Keratinocyte (primary cell): ENCODE measurements around the gene SHLD2. TPM values are rescaled to one million over a fixed set of nuclear protein-coding genes. Genes with fewer than 3 reads are reported as not detected.
"Not testable (repeated sequence)": the region's sequence is repeated elsewhere in the genome, so short reads cannot be mapped to it uniquely, and the experiment has no call there.

ENCODE experiments used
- DNase-seq: peaks from one replicate; pipeline ENCODE4 v3.0.0-alpha.2; 2011; ENCODE audit warnings: low read depth, missing footprints, low spot score
- FAIRE-seq: peaks from 2 replicates; lab custom pipeline; 2011; peaks lifted over from hg19 to GRCh38; lab: Jason Lieb, UNC
- H2AFZ ChIP-seq: 2 replicates; pipeline ENCODE4 v1.6.0; 2012; ENCODE audit warnings: low read length, control low read depth, inconsistent platforms; ENCODE audit not compliant: control insufficient read depth
- H3K27ac ChIP-seq: 2 replicates; pipeline ENCODE4 v1.5.1; 2011; ENCODE audit warnings: low read length; ENCODE audit not compliant: control insufficient read depth, insufficient read depth
- H3K27me3 ChIP-seq: 3 replicates; pipeline ENCODE4 v1.6.0; 2011; ENCODE audit warnings: low read length; ENCODE audit not compliant: control insufficient read depth, insufficient read depth; ENCODE audit errors: extremely low read depth
- H3K36me3 ChIP-seq, 2 experiments: 2 replicates in 1 of 2; 3 replicates in 1 of 2; pipeline ENCODE4 v1.5.1; 2011; ENCODE audit warnings: low read length in 2 of 2, mild to moderate bottlenecking in 1 of 2; ENCODE audit not compliant: control insufficient read depth in 2 of 2, insufficient read depth in 2 of 2; ENCODE audit errors: extremely low read depth in 1 of 2
- H3K4me1 ChIP-seq: 3 replicates; pipeline ENCODE4 v1.5.1; 2011; ENCODE audit warnings: low read length; ENCODE audit not compliant: control insufficient read depth, insufficient read depth; ENCODE audit errors: extremely low read depth
- H3K4me2 ChIP-seq: 3 replicates; pipeline ENCODE4 v1.6.0; 2011; ENCODE audit warnings: low read depth, low read length; ENCODE audit not compliant: control insufficient read depth, insufficient read depth; ENCODE audit errors: extremely low read depth
- H3K4me3 ChIP-seq, 3 experiments: fragments of 200-600 bp in 1 of 3; sonication (generic) in 1 of 3; 2 replicates in 2 of 3; 3 replicates in 1 of 3; pipeline ENCODE4 v1.5.1; 2011 to 2016; ENCODE audit warnings: low read length in 3 of 3, mild to moderate bottlenecking in 3 of 3, control low read depth in 2 of 3, inconsistent platforms in 1 of 3, low read depth in 1 of 3, mixed read lengths in 1 of 3, mixed run types in 1 of 3, moderate library complexity in 1 of 3; ENCODE audit not compliant: control insufficient read depth in 2 of 3, insufficient read depth in 2 of 3; ENCODE audit errors: extremely low read depth in 1 of 3
- H3K79me2 ChIP-seq: 2 replicates; pipeline ENCODE4 v1.6.0; 2012; ENCODE audit warnings: low read length; ENCODE audit not compliant: control insufficient read depth, insufficient read depth
- H3K9ac ChIP-seq: 3 replicates; pipeline ENCODE4 v1.6.0; 2011; ENCODE audit warnings: low read length; ENCODE audit not compliant: control insufficient read depth, insufficient read depth; ENCODE audit errors: extremely low read depth
- H3K9me1 ChIP-seq: 3 replicates; pipeline ENCODE4 v1.6.0; 2011; ENCODE audit warnings: low read length; ENCODE audit not compliant: control insufficient read depth, insufficient read depth; ENCODE audit errors: extremely low read depth
- H3K9me3 ChIP-seq: 2 replicates; pipeline ENCODE4 v1.5.1; 2012; ENCODE audit warnings: low read depth, low read length; ENCODE audit not compliant: control insufficient read depth
- H4K20me1 ChIP-seq: 3 replicates; pipeline ENCODE4 v1.6.0; 2011; ENCODE audit warnings: low read length; ENCODE audit not compliant: control insufficient read depth, insufficient read depth; ENCODE audit errors: extremely low read depth
- dilution Hi-C: fragments of 300-500 bp; cut with MboI; formaldehyde crosslinking; loops from one replicate; pipeline ENCODE4 v1.7.0; 2020; ENCODE audit warnings: low sequenced_read_pairs; ENCODE audit not compliant: extremely low pct_ligation_motif_present
- polyA plus RNA-seq, 5 experiments: library from polyadenylated mRNA; depleted of rRNA in 3 of 5; stranded (reverse) in 3 of 5; stranded (forward) in 1 of 5; unstranded in 1 of 5; fragments of >200 nt; gene quantifications; 1 replicate in 1 of 5; 2 replicates in 3 of 5; 3 replicates in 1 of 5; pipeline versions ENCODE4 v1.2.1 to v1.2.3, GENCODE V29; 2011 to 2012; ENCODE audit warnings: missing spikeins in 2 of 5, low read depth in 1 of 5, low replicate concordance in 1 of 5

Gene SHLD2
- polyA plus RNA-seq, 1 donor (not counting 4 experiments of a cell fraction or from before 2014, with no cell fraction given) = 15.8 TPM

- H3K4me1 ChIP-seq, H3K27me3 ChIP-seq, dilution Hi-C loops, H3K79me2 ChIP-seq, FAIRE-seq, H3K36me3 ChIP-seq, H3K4me2 ChIP-seq, DNase-seq, H3K9ac ChIP-seq, H2AFZ ChIP-seq, H4K20me1 ChIP-seq, H3K9me1 ChIP-seq, H3K9me3 ChIP-seq, H3K4me3 ChIP-seq, H3K27ac ChIP-seq: not testable (repeated sequence)
These were observed 32.0 kb downstream of the SHLD2 start for GRCh38 chr10:87127048-87127447.

- H3K9me1 ChIP-seq, H3K9me3 ChIP-seq, DNase-seq, dilution Hi-C loops, H3K4me3 ChIP-seq, H3K4me1 ChIP-seq, H3K79me2 ChIP-seq, H4K20me1 ChIP-seq, FAIRE-seq, H3K27ac ChIP-seq, H3K27me3 ChIP-seq, H2AFZ ChIP-seq, H3K36me3 ChIP-seq, H3K9ac ChIP-seq, H3K4me2 ChIP-seq: not testable (repeated sequence)
These were observed 32.7 kb downstream of the SHLD2 start for GRCh38 chr10:87127607-87128156.

- H3K79me2 ChIP-seq, DNase-seq, dilution Hi-C loops, H2AFZ ChIP-seq, H3K36me3 ChIP-seq, H3K9ac ChIP-seq, H3K4me1 ChIP-seq, H3K27ac ChIP-seq, H3K9me1 ChIP-seq, H3K4me2 ChIP-seq, H4K20me1 ChIP-seq, H3K27me3 ChIP-seq, FAIRE-seq, H3K4me3 ChIP-seq, H3K9me3 ChIP-seq: not testable (repeated sequence)
These were observed 37.2 kb downstream of the SHLD2 start for GRCh38 chr10:87132176-87132575.

- H3K4me2 ChIP-seq, H3K9me1 ChIP-seq, H2AFZ ChIP-seq, H4K20me1 ChIP-seq, H3K27ac ChIP-seq, H3K9ac ChIP-seq, H3K27me3 ChIP-seq, H3K9me3 ChIP-seq, DNase-seq, H3K36me3 ChIP-seq, H3K79me2 ChIP-seq, H3K4me1 ChIP-seq, H3K4me3 ChIP-seq, dilution Hi-C loops, FAIRE-seq: not testable (repeated sequence)
These were observed 38.9 kb downstream of the SHLD2 start for GRCh38 chr10:87133936-87134335.

GRCh38 chr10:87134440-87134839 is 39.4 kb downstream of the SHLD2 start:
- DNase-seq, H3K9ac ChIP-seq, H3K4me2 ChIP-seq, H3K27me3 ChIP-seq, H3K36me3 ChIP-seq, H3K79me2 ChIP-seq, dilution Hi-C loops, FAIRE-seq, H3K9me1 ChIP-seq, H4K20me1 ChIP-seq, H3K27ac ChIP-seq, H3K4me1 ChIP-seq, H2AFZ ChIP-seq, H3K4me3 ChIP-seq, H3K9me3 ChIP-seq: not testable (repeated sequence)
